Measurements from ENCODE around the gene CDKAL1.

DNA sequence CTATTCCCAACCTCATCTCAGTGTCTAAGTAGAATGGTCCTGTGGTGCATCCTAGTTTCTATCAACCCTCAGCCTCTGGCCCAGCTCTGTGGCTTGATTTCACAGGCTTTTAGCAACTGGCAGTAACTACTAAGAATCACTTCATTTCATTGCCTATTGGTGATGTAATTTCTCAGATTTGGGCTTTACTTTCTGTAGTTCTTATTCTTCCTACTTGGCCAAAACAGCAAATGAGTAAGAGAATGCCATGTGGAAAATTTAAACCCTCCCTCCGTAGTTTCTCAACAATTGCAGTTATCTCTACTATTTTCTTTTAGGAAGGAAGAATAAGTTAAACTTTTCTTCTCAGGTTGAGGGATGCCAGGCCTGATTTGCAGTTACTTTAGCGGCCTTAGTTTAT, 387.3 kb downstream of the CDKAL1 start:
- TF ChIP-seq ZNF70 (CRISPR knock-in tag; IDR thresholded peaks at IDR 0.05) (no peak), ZFP30 (CRISPR knock-in tag; IDR thresholded peaks at IDR 0.05) (no peak), TCF4 (CRISPR knock-in tag; IDR thresholded peaks at IDR 0.05; ENCODE audit: borderline replicate concordance) (no peak), ZNF565 (CRISPR knock-in tag; conservative IDR thresholded peaks at IDR 0.05; ENCODE audit: low read depth) (no peak), TOX (CRISPR knock-in tag; IDR thresholded peaks at IDR 0.05; ENCODE audit: borderline replicate concordance) (no peak), BACH2 (CRISPR knock-in tag; IDR thresholded peaks at IDR 0.05; ENCODE audit: borderline replicate concordance) (no peak), CSDC2 (CRISPR knock-in tag; IDR thresholded peaks at IDR 0.05) (no peak), ESRRG (CRISPR knock-in tag; IDR thresholded peaks at IDR 0.05) (no peak), SNAI2 (CRISPR knock-in tag; IDR thresholded peaks at IDR 0.05) (no peak), OSR1 (CRISPR knock-in tag; IDR thresholded peaks at IDR 0.05) (no peak)
- TF ChIP-seq, protein P1, sequence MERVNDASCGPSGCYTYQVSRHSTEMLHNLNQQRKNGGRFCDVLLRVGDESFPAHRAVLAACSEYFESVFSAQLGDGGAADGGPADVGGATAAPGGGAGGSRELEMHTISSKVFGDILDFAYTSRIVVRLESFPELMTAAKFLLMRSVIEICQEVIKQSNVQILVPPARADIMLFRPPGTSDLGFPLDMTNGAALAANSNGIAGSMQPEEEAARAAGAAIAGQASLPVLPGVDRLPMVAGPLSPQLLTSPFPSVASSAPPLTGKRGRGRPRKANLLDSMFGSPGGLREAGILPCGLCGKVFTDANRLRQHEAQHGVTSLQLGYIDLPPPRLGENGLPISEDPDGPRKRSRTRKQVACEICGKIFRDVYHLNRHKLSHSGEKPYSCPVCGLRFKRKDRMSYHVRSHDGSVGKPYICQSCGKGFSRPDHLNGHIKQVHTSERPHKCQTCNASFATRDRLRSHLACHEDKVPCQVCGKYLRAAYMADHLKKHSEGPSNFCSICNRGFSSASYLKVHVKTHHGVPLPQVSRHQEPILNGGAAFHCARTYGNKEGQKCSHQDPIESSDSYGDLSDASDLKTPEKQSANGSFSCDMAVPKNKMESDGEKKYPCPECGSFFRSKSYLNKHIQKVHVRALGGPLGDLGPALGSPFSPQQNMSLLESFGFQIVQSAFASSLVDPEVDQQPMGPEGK (CRISPR knock-in tag; IDR thresholded peaks at IDR 0.05; ENCODE audit: borderline replicate concordance) = no peak
- TF ChIP-seq, protein P2, sequence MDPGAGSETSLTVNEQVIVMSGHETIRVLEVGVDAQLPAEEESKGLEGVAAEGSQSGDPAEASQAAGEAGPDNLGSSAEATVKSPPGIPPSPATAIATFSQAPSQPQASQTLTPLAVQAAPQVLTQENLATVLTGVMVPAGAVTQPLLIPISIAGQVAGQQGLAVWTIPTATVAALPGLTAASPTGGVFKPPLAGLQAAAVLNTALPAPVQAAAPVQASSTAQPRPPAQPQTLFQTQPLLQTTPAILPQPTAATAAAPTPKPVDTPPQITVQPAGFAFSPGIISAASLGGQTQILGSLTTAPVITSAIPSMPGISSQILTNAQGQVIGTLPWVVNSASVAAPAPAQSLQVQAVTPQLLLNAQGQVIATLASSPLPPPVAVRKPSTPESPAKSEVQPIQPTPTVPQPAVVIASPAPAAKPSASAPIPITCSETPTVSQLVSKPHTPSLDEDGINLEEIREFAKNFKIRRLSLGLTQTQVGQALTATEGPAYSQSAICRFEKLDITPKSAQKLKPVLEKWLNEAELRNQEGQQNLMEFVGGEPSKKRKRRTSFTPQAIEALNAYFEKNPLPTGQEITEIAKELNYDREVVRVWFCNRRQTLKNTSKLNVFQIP (CRISPR knock-in tag; IDR thresholded peaks at IDR 0.05; ENCODE audit: borderline replicate concordance, low read depth) = no peak

All from SK-N-SH treated with all-trans-retinoic acid at 6 μM for 48 hours (cell line).